ENCODE results near the gene WNT10A.

WNT10A gene

GRCh38 chr2:218902427-218902826, 21.8 kb downstream of the WNT10A start:
- no peak for TF ChIP-seq CTCF (IDR thresholded peaks at IDR 0.05)

GRCh38 chr2:218904176-218904575, 23.5 kb downstream of the WNT10A start:
- TF ChIP-seq CTCF (IDR thresholded peaks at IDR 0.05) = no peak

GRCh38 chr2:218908721-218909619, 28.3 kb downstream of the WNT10A start:
- TF ChIP-seq CTCF (IDR thresholded peaks at IDR 0.05) = no peak

DNA sequence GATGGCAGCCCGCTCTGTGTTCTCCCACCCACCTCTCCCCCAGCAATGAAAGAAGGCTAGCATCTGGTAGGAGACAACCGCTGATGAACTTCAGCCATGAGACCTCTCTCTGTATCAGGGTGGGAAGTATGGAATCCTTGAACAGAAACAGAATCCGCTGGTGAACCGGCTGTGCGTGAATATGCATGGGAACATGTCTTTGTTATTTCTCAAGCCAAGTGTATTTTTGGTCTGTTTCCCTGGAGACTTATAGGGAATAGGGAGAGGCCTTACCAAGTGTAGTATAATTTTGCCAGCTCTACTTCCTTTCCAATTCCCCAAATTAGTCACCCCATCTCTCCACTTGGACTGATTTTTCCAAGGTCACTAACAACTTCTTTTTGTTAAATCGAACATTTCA, 30.1 kb downstream of the WNT10A start:
- no peak for TF ChIP-seq CTCF (IDR thresholded peaks at IDR 0.05)

DNA sequence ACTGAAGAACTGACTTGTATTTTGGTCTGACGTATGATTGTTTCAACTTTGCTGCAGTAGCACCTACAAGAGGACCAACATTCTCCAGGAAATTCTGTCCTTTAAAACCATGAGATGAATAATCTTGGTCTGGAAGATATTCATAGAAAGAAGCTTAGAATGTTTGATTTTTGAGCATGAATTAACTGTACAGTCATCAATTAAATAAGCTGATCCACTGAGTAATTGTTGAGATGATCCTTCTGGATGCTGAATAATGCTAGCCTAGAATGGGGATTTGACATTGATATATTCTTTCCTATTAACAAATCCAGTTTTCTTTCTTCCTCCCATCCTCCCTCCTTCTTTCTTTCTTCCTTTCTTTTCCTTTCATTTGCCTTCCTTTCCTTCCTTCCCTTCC, 39.9 kb downstream of the WNT10A start:
- no peak for TF ChIP-seq CTCF (IDR thresholded peaks at IDR 0.05)

DNA sequence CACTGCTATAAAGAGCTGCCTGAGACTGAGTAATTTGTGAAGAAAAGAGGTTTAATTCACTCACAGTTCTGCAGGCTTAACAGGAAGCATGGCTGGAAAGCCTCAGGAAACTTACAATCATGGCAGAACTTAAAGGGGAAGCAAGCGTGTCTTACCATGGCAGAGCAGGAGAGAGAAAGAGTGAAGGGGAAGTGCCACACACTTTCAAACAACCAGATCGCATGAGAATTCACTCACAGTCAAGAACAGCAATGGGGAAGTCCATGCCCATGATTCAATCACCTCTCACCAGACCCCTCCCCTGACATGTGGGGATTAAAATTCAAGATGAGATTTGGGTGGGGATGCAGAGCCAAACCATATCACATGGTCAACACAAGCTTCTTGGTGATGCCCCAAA, 44.1 kb downstream of the WNT10A start:
- no peak for TF ChIP-seq CTCF (IDR thresholded peaks at IDR 0.05)

- no peak for TF ChIP-seq CTCF (IDR thresholded peaks at IDR 0.05)
Measured at GRCh38 chr2:218925434-218925833, 44.8 kb downstream of the WNT10A start.

All from LNCAP (cell line).